Activated T-helper 1 cell treated with Interleukin-2 at 50 U/mL for 16 hours (primary cell): Measurements from ENCODE around the gene PAEP.

ENCODE experiments used
- DNase-seq: peaks from one replicate; pipeline ENCODE4 v3.0.0-alpha.2; 2020; ENCODE audit warnings: low read depth

PAEP gene

GRCh38 chr9:135579889-135580660 is 18.5 kb downstream of the PAEP start:
- DNase-seq: no peak

GRCh38 chr9:135580664-135581380 is 19.3 kb downstream of the PAEP start:
- no peak for DNase-seq

- no peak for DNase-seq
Measured at GRCh38 chr9:135581636-135582426, 20.3 kb downstream of the PAEP start.

- DNase-seq: no peak
Measured at GRCh38 chr9:135582541-135582940, 21.0 kb downstream of the PAEP start.

- DNase-seq: no peak
Measured at GRCh38 chr9:135582966-135583687, 21.6 kb downstream of the PAEP start.

GRCh38 chr9:135583688-135584011 is 22.1 kb downstream of the PAEP start:
- no peak for DNase-seq

- no peak for DNase-seq
Measured at GRCh38 chr9:135584371-135584770, 22.8 kb downstream of the PAEP start.

- DNase-seq: no peak
Measured at GRCh38 chr9:135584934-135585333, 23.4 kb downstream of the PAEP start.

- no peak for DNase-seq
Measured at GRCh38 chr9:135586601-135587109, 25.1 kb downstream of the PAEP start.

GRCh38 chr9:135587658-135588057 is 26.1 kb downstream of the PAEP start:
- DNase-seq: no peak

GRCh38 chr9:135588371-135588770 is 26.8 kb downstream of the PAEP start:
- DNase-seq: no peak

- DNase-seq: no peak
Measured at GRCh38 chr9:135588886-135589595, 27.5 kb downstream of the PAEP start.

- DNase-seq: no peak
Measured at GRCh38 chr9:135589596-135590485, 28.3 kb downstream of the PAEP start.

GRCh38 chr9:135590486-135591079 is 29.0 kb downstream of the PAEP start:
- no peak for DNase-seq

GRCh38 chr9:135591506-135592330 is 30.2 kb downstream of the PAEP start:
- DNase-seq: no peak

- DNase-seq: no peak
Measured at GRCh38 chr9:135592331-135592590, 30.7 kb downstream of the PAEP start.

- no peak for DNase-seq
Measured at GRCh38 chr9:135592625-135593024, 31.1 kb downstream of the PAEP start.

GRCh38 chr9:135596211-135596610 is 34.7 kb downstream of the PAEP start:
- no peak for DNase-seq

GRCh38 chr9:135600296-135600817 is 38.8 kb downstream of the PAEP start:
- DNase-seq: no peak
